ENCODE measurements around the gene OTOP3.
"Not testable (repeated sequence)": the region's sequence is repeated elsewhere in the genome, so short reads cannot be mapped to it uniquely, and the experiment has no call there.

The OTOP3 gene

GRCh38 chr17:74898376-74898946 lies 37.2 kb upstream of the OTOP3 start:
- no peak for TF ChIP-seq CTCF (IDR thresholded peaks at IDR 0.05; ENCODE audit: low read depth, low read length)
- no peak for DNase-seq (ENCODE audit: extremely low read depth, low read depth)

DNA sequence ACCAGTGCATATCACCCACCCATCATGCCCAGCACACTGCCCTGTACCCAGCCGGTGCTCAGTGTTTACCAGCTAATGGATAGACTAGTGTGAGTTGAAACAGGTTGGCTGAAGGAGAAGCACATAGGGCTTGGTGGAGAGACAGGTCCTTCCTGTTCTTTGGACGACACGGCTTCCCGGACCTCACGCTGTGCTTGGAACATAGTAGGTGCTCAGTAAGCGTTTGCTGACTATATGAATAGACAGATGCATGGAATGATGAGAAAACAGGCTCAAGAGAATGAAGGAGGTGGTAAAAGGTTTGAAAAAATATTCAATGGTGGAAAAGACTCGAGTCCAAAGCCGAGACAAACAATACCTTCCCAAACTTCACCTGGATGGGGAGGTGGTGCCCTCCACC lies 35.5 kb upstream of the OTOP3 start:
- no peak for TF ChIP-seq CTCF (IDR thresholded peaks at IDR 0.05; ENCODE audit: low read depth, low read length)
- DNase-seq (ENCODE audit: extremely low read depth, low read depth), result no peak

- TF ChIP-seq CTCF (IDR thresholded peaks at IDR 0.05; ENCODE audit: low read depth, low read length), result no peak
- DNase-seq (ENCODE audit: extremely low read depth, low read depth), result no peak
These were observed 34.2 kb upstream of the OTOP3 start for GRCh38 chr17:74901353-74902135.

DNA sequence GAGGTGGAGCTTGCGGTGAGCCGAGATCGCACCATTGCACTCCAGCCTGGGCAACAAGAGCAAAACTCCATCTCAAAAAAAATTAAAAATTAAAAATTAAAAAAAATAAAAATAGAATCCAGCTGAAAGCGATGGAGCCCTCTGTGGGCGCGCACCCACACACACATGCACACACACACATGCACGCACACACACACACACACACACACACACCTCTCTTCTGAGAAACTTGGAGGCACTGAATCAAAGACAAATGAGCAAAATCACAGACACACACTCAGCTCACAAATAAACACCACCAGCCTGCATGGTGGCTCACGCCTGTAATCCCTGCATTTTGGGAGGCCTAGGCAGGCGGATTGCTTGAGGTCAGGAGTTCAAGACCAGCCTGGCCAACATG lies 32.7 kb upstream of the OTOP3 start:
- TF ChIP-seq CTCF (IDR thresholded peaks at IDR 0.05; ENCODE audit: low read depth, low read length), result no peak
- no peak for DNase-seq (ENCODE audit: extremely low read depth, low read depth)

- no peak for DNase-seq (ENCODE audit: extremely low read depth, low read depth)
- no peak for TF ChIP-seq CTCF (IDR thresholded peaks at IDR 0.05; ENCODE audit: low read depth, low read length)
These were observed 32.0 kb upstream of the OTOP3 start for GRCh38 chr17:74903671-74904070.

- no peak for DNase-seq (ENCODE audit: extremely low read depth, low read depth)
- no peak for TF ChIP-seq CTCF (IDR thresholded peaks at IDR 0.05; ENCODE audit: low read depth, low read length)
These were observed 30.9 kb upstream of the OTOP3 start for GRCh38 chr17:74904687-74905409.

- not testable (repeated sequence) for DNase-seq (ENCODE audit: extremely low read depth, low read depth)
These were observed 29.4 kb upstream of the OTOP3 start for GRCh38 chr17:74906214-74906793.

Data from AG09319 (cell line).